Astrocyte of the spinal cord (primary cell): ENCODE measurements around the gene KDF1.
"Not testable (repeated sequence)": the region's sequence is repeated elsewhere in the genome, so short reads cannot be mapped to it uniquely, and the experiment has no call there.

Experiments used
- DNase-seq: peaks from one replicate; pipeline ENCODE4 v3.0.0; 2011; ENCODE audit warnings: low read depth, low spot score
- H3K4me3 ChIP-seq: 2 replicates; pipeline ENCODE4 v1.5.1; 2011; ENCODE audit warnings: low read depth, mild to moderate bottlenecking, low read length, moderate library complexity
- in situ Hi-C: cut with HindIII; loops from 2 replicates; pipeline ENCODE4 v1.10.0; 2017; ENCODE audit warnings: low sequenced_read_pairs
- TF ChIP-seq, protein P1 (sequence below): IDR thresholded peaks from 2 replicates; pipeline ENCODE4 v1.5.1; 2012; ENCODE audit warnings: low read depth, mild to moderate bottlenecking, low read length, inconsistent platforms

The KDF1 gene

DNA sequence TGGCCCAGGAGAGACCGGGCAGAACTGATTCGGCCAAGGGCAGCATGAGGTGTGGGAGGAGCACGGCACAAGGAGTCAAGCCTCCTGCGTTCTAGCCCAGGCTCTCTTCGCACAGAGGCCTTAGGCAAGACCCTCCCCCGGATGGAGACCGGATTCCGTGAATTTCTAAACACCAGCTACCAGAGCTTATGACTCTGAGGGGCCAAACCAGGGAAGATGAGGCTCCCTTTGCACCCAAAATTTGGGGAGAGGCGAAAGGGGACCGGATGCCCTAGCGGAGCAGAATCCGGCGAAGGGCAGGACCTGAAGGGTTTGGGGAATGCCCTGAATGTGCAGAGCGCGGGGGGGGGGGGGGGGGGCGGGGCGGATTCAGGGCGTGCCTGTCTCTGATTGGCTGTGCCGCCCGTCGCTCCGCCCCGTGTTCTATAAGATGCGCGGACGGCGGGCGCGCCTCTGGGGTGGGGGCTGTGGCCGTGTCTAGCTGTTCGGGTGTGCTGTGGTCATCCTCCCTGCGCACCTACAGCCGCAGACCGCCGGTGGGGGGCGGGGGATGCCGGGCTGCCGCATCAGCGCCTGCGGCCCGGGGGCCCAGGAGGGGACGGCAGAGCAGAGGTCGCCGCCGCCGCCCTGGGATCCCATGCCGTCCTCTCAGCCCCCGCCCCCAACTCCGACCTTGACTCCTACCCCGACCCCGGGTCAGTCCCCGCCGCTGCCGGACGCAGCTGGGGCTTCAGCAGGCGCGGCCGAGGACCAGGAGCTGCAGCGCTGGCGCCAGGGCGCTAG is 33.2 kb upstream of the KDF1 start, which contains the start of gene TRNP1:
TSS of gene TRNP1 (plus strand) at position 456 of the 783 bp plus-strand sequence. CDS start at position 551, 95 bp downstream.
- DNase-seq, result peak; percentile 78
- in situ Hi-C loops, result no loop called here
- H3K4me3 ChIP-seq, result peak within 1 kb of the TSS; percentile 71
- TF ChIP-seq, protein P1, sequence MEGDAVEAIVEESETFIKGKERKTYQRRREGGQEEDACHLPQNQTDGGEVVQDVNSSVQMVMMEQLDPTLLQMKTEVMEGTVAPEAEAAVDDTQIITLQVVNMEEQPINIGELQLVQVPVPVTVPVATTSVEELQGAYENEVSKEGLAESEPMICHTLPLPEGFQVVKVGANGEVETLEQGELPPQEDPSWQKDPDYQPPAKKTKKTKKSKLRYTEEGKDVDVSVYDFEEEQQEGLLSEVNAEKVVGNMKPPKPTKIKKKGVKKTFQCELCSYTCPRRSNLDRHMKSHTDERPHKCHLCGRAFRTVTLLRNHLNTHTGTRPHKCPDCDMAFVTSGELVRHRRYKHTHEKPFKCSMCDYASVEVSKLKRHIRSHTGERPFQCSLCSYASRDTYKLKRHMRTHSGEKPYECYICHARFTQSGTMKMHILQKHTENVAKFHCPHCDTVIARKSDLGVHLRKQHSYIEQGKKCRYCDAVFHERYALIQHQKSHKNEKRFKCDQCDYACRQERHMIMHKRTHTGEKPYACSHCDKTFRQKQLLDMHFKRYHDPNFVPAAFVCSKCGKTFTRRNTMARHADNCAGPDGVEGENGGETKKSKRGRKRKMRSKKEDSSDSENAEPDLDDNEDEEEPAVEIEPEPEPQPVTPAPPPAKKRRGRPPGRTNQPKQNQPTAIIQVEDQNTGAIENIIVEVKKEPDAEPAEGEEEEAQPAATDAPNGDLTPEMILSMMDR, result no peak

DNA sequence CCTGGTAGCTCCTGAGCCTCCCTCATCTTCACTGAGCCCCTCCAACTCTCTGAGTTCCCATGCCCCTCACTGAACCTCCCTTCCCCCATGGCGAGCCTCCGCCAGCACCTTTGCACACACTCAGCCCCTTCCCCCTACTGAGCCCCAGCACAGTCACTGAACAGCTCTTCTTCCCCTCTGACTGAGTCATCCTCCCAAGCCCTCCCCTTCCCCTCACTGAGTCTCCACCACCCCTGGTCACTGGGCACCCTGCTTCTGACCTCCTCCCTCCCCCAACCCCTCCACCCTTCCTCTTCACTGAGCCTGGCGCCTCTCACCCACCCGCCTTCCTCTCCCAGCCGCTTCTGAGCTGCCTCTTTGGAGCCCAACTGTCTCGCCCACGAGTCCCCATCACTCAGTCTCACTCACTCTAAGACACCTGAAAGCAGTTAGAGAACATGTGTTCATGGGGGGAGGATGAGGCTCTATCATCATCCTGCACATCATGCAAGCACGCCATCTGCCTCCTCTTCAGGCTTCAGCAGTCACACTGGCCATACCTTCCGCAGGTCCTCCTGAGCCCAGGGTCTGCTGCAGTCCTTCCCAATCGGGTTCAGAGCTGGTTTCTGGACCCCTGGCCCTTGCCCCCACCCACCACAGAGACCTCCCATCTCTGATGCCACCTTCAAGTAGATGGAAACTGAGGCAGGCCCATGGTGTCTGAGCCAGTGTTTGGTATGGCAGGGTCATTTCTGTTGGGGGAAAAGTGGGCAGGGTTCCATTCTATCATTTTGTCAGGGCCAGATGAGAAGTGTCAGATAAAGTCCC is 31.2 kb upstream of the KDF1 start:
- DNase-seq, result no peak
- in situ Hi-C loops, result no loop called here
- no peak overlapping the region for H3K4me3 ChIP-seq
- TF ChIP-seq, protein P1, result no peak

DNA sequence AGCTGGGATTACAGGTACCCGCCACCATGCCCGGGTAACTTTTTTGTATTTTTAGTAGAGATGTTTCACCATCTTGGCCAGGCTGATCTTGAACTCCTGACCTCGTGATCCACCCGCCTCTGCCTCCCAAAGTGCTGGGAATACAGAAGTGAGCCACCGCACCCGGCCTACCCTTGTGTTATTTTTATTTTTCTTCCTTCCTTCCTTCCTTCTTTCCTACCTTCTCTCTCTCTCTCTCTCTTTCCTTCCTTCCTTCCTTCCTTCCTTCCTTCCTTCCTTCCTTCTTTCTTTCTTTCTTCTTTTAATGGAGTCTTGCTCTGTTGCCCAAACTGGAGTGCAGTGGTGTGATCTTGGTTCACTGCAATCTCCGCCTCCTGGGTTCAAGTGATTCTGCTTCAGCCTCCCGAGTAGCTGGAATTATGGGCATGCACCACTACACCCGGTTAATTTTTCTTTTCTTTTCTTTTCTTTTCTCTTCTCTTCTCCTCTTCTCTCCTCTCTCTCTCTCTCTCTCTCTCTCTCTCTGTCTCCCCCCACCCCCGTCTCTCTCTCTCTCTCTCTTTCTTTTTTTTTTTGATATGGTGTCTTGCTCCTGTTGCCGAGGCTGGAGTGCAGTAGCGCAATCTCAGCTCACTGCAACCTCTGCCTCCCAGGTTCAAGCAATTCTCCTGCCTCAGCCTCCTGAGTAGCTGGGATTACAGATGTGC is 29.3 kb upstream of the KDF1 start:
- H3K4me3 ChIP-seq, in situ Hi-C loops, DNase-seq: not testable (repeated sequence)

DNA sequence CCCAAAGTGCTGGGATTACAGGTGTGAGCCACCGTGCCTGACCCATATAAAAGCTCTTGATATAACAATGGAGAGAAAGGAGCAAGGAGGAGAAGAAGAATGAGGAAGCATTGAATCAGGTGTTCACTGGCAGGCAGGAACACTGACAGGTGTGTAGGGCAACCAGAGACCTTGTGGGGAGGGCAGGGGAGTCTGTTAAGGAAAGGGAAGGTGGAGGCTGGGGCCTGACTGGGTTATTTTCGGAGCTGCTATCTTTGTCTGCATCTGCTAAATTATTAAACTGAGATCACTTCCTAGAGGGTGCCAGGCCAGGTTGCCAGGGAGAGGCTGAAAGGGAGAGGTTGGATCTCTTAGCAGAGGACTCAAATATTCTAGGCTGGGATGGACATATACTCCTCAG is 26.4 kb upstream of the KDF1 start:
- no peak for DNase-seq
- TF ChIP-seq, protein P1, result no peak
- H3K4me3 ChIP-seq, result no peak overlapping the region
- in situ Hi-C loops, result no loop called here

GRCh38 chr1:26984291-26984690 is 24.0 kb upstream of the KDF1 start:
- no peak overlapping the region for H3K4me3 ChIP-seq
- in situ Hi-C loops, result no loop called here
- DNase-seq, result no peak

DNA sequence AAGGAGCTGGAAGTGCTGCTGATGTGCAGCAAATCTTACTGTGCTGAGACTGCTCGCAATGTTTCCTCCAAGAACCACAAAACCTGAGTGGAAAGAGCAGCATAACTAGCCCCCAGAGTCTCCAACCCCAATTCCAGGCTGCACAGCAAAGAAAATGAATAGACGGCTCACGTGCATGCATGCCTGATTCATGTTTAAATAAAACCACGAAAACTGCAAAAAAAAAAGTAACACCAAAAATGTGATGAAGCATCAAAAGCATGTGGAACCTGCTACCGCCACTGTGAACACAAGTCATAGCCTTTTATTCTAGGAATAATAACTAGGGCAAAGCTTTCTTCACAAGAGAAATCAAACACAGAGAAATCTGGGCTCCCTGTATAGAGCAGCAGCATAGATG is 23.6 kb upstream of the KDF1 start:
- DNase-seq, result no peak
- TF ChIP-seq, protein P1, result no peak

More at GRCh38 chr1:26984291-26984690, 24.0 kb upstream of the KDF1 start:
- TF ChIP-seq, protein P1, result no peak

More for the DNA sequence above, 23.6 kb upstream of the KDF1 start:
- H3K4me3 ChIP-seq, result no peak overlapping the region
- in situ Hi-C loops, result no loop called here
